ENCODE measurements around the gene DCP1A.
"Not testable (repeated sequence)": the region's sequence is repeated elsewhere in the genome, so short reads cannot be mapped to it uniquely, and the experiment has no call there.

The DCP1A gene

DNA sequence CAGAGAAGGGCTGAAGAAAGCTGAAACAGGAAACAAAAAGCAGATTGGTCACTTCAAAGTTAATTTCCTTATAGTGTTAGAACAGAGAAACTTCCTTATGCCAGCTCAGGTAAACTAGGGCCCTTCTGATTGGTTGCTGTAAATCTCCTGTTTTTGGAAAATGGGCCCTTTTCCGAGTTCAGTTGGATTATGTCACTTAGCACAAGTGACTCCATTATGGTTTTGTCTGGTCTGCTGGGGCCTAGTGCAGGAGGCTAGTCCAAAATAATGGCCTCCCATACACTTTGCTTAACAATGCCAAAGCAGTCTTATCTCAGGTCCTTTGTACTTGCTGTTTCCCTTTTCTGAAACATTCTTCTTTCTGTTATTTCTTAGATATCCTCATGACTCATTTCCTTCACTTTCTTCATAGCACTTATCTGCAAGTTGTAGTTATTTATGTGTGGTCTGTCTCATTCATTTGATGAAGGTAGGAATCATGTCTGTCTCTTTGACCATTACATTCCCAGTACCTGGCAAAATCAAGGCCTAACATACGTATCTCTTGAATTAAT, 7.7 kb upstream of the DCP1A start:
- no peaks in the 10 kb centered on the region for H3K36me3 ChIP-seq (ENCODE audit: control insufficient read depth, insufficient read depth, low read length)
- WGBS (ENCODE audit: extremely low coverage, insufficient coverage, low lambda C conversion rate) = no CpG with 5 or more reads among the region's 2 CpGs
- H4K5ac ChIP-seq (ENCODE audit: low read length) = no peak overlapping the region
- no peaks in the 10 kb centered on the region for H3K79me2 ChIP-seq (ENCODE audit: control insufficient read depth, insufficient read depth, low read length)
- H3K4me2 ChIP-seq (ENCODE audit: low read length) = no peak overlapping the region
- H3K4me3 ChIP-seq (ENCODE audit: low read length) = no peak overlapping the region
- H2BK15ac ChIP-seq (replicated peaks; ENCODE audit: low read depth) = no peak overlapping the region
- no peak overlapping the region for H3K56ac ChIP-seq (ENCODE audit: low read length)
- no peak overlapping the region for H3K18ac ChIP-seq (ENCODE audit: low read length)
- H3K9ac ChIP-seq (ENCODE audit: low read length) = no peak overlapping the region
- H3K4ac ChIP-seq (ENCODE audit: low read depth, low read length) = no peak overlapping the region
- no peaks in the 10 kb centered on the region for H3K79me1 ChIP-seq (ENCODE audit: low read length)
- H2BK120ac ChIP-seq (ENCODE audit: low read depth, low read length) = no peak overlapping the region
- H3K23ac ChIP-seq (ENCODE audit: low read length) = no peak overlapping the region
- H2BK5ac ChIP-seq (ENCODE audit: low read length) = no peak overlapping the region
- no peaks in the 10 kb centered on the region for H3K27me3 ChIP-seq (ENCODE audit: insufficient read depth, low read length, poor library complexity)
- no peak overlapping the region for H2AK5ac ChIP-seq (ENCODE audit: low read length)
- H3K27ac ChIP-seq (ENCODE audit: low read depth, low read length) = no peak overlapping the region
- no peak overlapping the region for H4K8ac ChIP-seq (ENCODE audit: low read depth, low read length)
- no peaks in the 10 kb centered on the region for H3K4me1 ChIP-seq (ENCODE audit: control insufficient read depth, low read depth, low read length)
- DNase-seq = no peak

DNA sequence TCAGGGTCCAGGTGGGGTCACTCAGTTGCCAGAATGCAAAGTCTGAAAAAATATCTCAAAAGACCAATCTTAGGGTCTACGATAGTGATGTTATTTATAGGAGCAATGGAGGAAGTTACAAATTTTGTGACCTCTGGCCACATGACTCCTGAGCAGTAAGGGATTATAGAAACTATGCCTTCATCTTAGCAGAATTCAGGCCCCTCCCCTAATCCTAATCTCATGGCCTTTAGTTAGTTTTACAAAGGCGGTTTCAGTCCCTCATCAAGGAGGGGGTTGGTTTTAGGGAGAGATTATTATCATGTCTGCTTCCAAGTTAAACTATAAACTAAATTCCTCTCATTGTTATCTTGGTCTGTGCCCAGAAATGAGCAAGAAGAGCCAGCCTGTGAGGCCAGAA, 5.9 kb upstream of the DCP1A start:
- Histone ChIP-seq H3K4me1 (ENCODE audit: control insufficient read depth, low read depth, low read length) (no peaks in the 10 kb centered on the region), H4K5ac (ENCODE audit: low read length) (no peak overlapping the region)
- no CpG with 5 or more reads among the region's 2 CpGs for WGBS (ENCODE audit: extremely low coverage, insufficient coverage, low lambda C conversion rate)

DNA sequence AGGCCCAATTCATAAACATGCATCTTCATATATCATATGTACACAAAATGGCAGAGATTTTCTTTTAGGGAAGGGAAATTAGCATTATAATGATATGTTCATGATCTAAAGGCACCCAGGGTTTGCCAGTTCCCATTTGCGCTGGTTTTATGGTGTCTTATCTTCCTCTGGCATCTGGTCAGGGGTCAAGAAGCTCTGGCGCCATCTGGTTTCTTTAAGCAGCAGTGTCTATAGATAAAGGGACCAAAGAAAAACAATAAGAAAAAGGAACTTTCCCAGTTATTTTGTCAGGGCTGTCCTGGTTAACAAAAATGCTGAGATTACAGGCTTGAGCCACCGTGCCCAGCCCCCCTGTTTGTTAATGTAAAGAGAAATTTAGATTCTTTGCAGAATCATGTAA, 3.3 kb upstream of the DCP1A start:
- Histone ChIP-seq H2BK5ac (ENCODE audit: low read length) (no peak overlapping the region), H3K36me3 (ENCODE audit: control insufficient read depth, insufficient read depth, low read length) (no peaks in the 10 kb centered on the region), H3K4ac (ENCODE audit: low read depth, low read length) (no peak overlapping the region), H2BK120ac (ENCODE audit: low read depth, low read length) (no peak overlapping the region), H4K8ac (ENCODE audit: low read depth, low read length) (no peak overlapping the region), H3K27ac (ENCODE audit: low read depth, low read length) (no peak overlapping the region), H2BK15ac (replicated peaks; ENCODE audit: low read depth) (no peak overlapping the region), H3K27me3 (ENCODE audit: insufficient read depth, low read length, poor library complexity) (no peaks in the 10 kb centered on the region), H4K5ac (ENCODE audit: low read length) (no peak overlapping the region), H3K4me2 (ENCODE audit: low read length) (no peak overlapping the region), H3K79me1 (ENCODE audit: low read length) (no peaks in the 10 kb centered on the region), H3K23ac (ENCODE audit: low read length) (no peak overlapping the region), H3K79me2 (ENCODE audit: control insufficient read depth, insufficient read depth, low read length) (peaks cover 9% of the 10 kb centered on the region), H3K9ac (ENCODE audit: low read length) (no peak overlapping the region), H3K18ac (ENCODE audit: low read length) (no peak overlapping the region), H2AK5ac (ENCODE audit: low read length) (no peak overlapping the region), H3K4me3 (ENCODE audit: low read length) (no peak overlapping the region), H3K4me1 (ENCODE audit: control insufficient read depth, low read depth, low read length) (no peaks in the 10 kb centered on the region), H3K56ac (ENCODE audit: low read length) (peak overlapping the region; percentile 0)
- peak; percentile 83 for DNase-seq
- no CpG with 5 or more reads among the region's 3 CpGs for WGBS (ENCODE audit: extremely low coverage, insufficient coverage, low lambda C conversion rate)

More for the DNA sequence above, 5.9 kb upstream of the DCP1A start:
- H2BK120ac ChIP-seq (ENCODE audit: low read depth, low read length) = no peak overlapping the region
- H2BK15ac ChIP-seq (replicated peaks; ENCODE audit: low read depth) = no peak overlapping the region
- H3K27ac ChIP-seq (ENCODE audit: low read depth, low read length) = no peak overlapping the region
- no peaks in the 10 kb centered on the region for H3K79me2 ChIP-seq (ENCODE audit: control insufficient read depth, insufficient read depth, low read length)
- H2BK5ac ChIP-seq (ENCODE audit: low read length) = no peak overlapping the region
- H3K18ac ChIP-seq (ENCODE audit: low read length) = no peak overlapping the region
- H3K4me3 ChIP-seq (ENCODE audit: low read length) = no peak overlapping the region
- no peak overlapping the region for H3K4me2 ChIP-seq (ENCODE audit: low read length)
- H3K36me3 ChIP-seq (ENCODE audit: control insufficient read depth, insufficient read depth, low read length) = no peaks in the 10 kb centered on the region
- H3K4ac ChIP-seq (ENCODE audit: low read depth, low read length) = no peak overlapping the region
- no peak overlapping the region for H2AK5ac ChIP-seq (ENCODE audit: low read length)
- DNase-seq = no peak
- H3K79me1 ChIP-seq (ENCODE audit: low read length) = no peaks in the 10 kb centered on the region
- no peaks in the 10 kb centered on the region for H3K27me3 ChIP-seq (ENCODE audit: insufficient read depth, low read length, poor library complexity)
- H3K56ac ChIP-seq (ENCODE audit: low read length) = no peak overlapping the region
- no peak overlapping the region for H3K9ac ChIP-seq (ENCODE audit: low read length)
- no peak overlapping the region for H4K8ac ChIP-seq (ENCODE audit: low read depth, low read length)
- no peak overlapping the region for H3K23ac ChIP-seq (ENCODE audit: low read length)

GRCh38 chr3:53348118-53348517, 775 bp upstream of the DCP1A start:
- not testable (repeated sequence) for H2BK15ac ChIP-seq (replicated peaks; ENCODE audit: low read depth); H3K36me3 ChIP-seq (ENCODE audit: control insufficient read depth, insufficient read depth, low read length); H3K27me3 ChIP-seq (ENCODE audit: insufficient read depth, low read length, poor library complexity); H2BK5ac ChIP-seq (ENCODE audit: low read length); H3K79me1 ChIP-seq (ENCODE audit: low read length); H3K4me1 ChIP-seq (ENCODE audit: control insufficient read depth, low read depth, low read length); H2AK5ac ChIP-seq (ENCODE audit: low read length); H3K23ac ChIP-seq (ENCODE audit: low read length); DNase-seq; H3K4ac ChIP-seq (ENCODE audit: low read depth, low read length); H2BK120ac ChIP-seq (ENCODE audit: low read depth, low read length); H3K79me2 ChIP-seq (ENCODE audit: control insufficient read depth, insufficient read depth, low read length)
- Histone ChIP-seq H3K4me2 (ENCODE audit: low read length) (peak overlapping the region; percentile 64), H3K56ac (ENCODE audit: low read length) (peak overlapping the region; percentile 93), H4K8ac (ENCODE audit: low read depth, low read length) (peak overlapping the region; percentile 67), H3K9ac (ENCODE audit: low read length) (peak overlapping the region; percentile 76), H3K18ac (ENCODE audit: low read length) (peak overlapping the region; percentile 95), H3K4me3 (ENCODE audit: low read length) (peak overlapping the region; percentile 58), H3K27ac (ENCODE audit: low read depth, low read length) (peak overlapping the region; percentile 91), H4K5ac (ENCODE audit: low read length) (peak overlapping the region; percentile 86)
- no CpG with 5 or more reads among the region's 19 CpGs for WGBS (ENCODE audit: extremely low coverage, insufficient coverage, low lambda C conversion rate)

GRCh38 chr3:53346922-53347260, 452 bp downstream of the DCP1A start:
- DNase-seq = no peak
- Histone ChIP-seq H3K79me2 (ENCODE audit: control insufficient read depth, insufficient read depth, low read length) (peaks cover 9% of the 10 kb centered on the region), H2BK5ac (ENCODE audit: low read length) (peak overlapping the region; percentile 82), H3K23ac (ENCODE audit: low read length) (no peak overlapping the region), H3K4me1 (ENCODE audit: control insufficient read depth, low read depth, low read length) (no peaks in the 10 kb centered on the region), H3K27me3 (ENCODE audit: insufficient read depth, low read length, poor library complexity) (no peaks in the 10 kb centered on the region), H3K27ac (ENCODE audit: low read depth, low read length) (peak overlapping the region; percentile 46), H4K8ac (ENCODE audit: low read depth, low read length) (peak overlapping the region; percentile 2), H3K36me3 (ENCODE audit: control insufficient read depth, insufficient read depth, low read length) (no peaks in the 10 kb centered on the region), H2BK15ac (replicated peaks; ENCODE audit: low read depth) (no peak overlapping the region), H3K56ac (ENCODE audit: low read length) (peak overlapping the region; percentile 93), H3K79me1 (ENCODE audit: low read length) (no peaks in the 10 kb centered on the region), H3K18ac (ENCODE audit: low read length) (peak overlapping the region; percentile 77), H3K4me2 (ENCODE audit: low read length) (peak overlapping the region; percentile 54), H3K4ac (ENCODE audit: low read depth, low read length) (peak overlapping the region; percentile 65), H4K5ac (ENCODE audit: low read length) (no peak overlapping the region), H2AK5ac (ENCODE audit: low read length) (no peak overlapping the region), H2BK120ac (ENCODE audit: low read depth, low read length) (no peak overlapping the region), H3K9ac (ENCODE audit: low read length) (peak overlapping the region; percentile 92), H3K4me3 (ENCODE audit: low read length) (peak overlapping the region; percentile 78)
- WGBS (ENCODE audit: extremely low coverage, insufficient coverage, low lambda C conversion rate) = no CpG with 5 or more reads among the region's 11 CpGs

DNA sequence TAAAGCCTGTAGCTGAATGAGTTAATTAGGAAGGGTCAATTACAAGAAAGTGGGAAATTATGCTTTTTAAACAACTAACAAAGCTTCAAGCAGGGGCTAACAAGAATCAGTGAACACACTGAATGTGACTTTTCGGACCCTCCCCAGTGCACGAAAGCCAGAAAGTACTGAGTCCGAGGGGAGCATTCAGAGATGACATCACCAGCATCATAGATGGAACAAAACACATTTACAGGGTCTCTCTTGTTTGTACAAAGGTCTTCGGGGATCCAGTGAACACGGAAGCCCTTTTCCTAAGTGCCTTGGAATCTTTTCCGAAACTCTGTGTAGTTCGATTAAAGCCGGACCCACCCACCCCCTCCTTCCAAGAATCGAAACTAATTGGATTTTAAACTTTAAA, 829 bp downstream of the DCP1A start:
- Histone ChIP-seq H3K4me1 (ENCODE audit: control insufficient read depth, low read depth, low read length) (no peaks in the 10 kb centered on the region), H3K79me1 (ENCODE audit: low read length) (no peaks in the 10 kb centered on the region), H3K4me3 (ENCODE audit: low read length) (peak overlapping the region; percentile 78), H3K9ac (ENCODE audit: low read length) (peak overlapping the region; percentile 92), H3K79me2 (ENCODE audit: control insufficient read depth, insufficient read depth, low read length) (peaks cover 9% of the 10 kb centered on the region), H3K27me3 (ENCODE audit: insufficient read depth, low read length, poor library complexity) (no peaks in the 10 kb centered on the region), H3K4ac (ENCODE audit: low read depth, low read length) (no peak overlapping the region), H4K5ac (ENCODE audit: low read length) (no peak overlapping the region), H2BK120ac (ENCODE audit: low read depth, low read length) (no peak overlapping the region), H4K8ac (ENCODE audit: low read depth, low read length) (no peak overlapping the region), H2BK5ac (ENCODE audit: low read length) (no peak overlapping the region), H3K56ac (ENCODE audit: low read length) (peak overlapping the region; percentile 93), H3K18ac (ENCODE audit: low read length) (no peak overlapping the region), H3K4me2 (ENCODE audit: low read length) (peak overlapping the region; percentile 54), H3K27ac (ENCODE audit: low read depth, low read length) (no peak overlapping the region), H3K36me3 (ENCODE audit: control insufficient read depth, insufficient read depth, low read length) (no peaks in the 10 kb centered on the region), H3K23ac (ENCODE audit: low read length) (no peak overlapping the region), H2BK15ac (replicated peaks; ENCODE audit: low read depth) (no peak overlapping the region), H2AK5ac (ENCODE audit: low read length) (no peak overlapping the region)
- no CpG with 5 or more reads among the region's 9 CpGs for WGBS (ENCODE audit: extremely low coverage, insufficient coverage, low lambda C conversion rate)
- DNase-seq = peak; percentile 48

All from mesendoderm (in vitro differentiated cells).